GM18498 (cell line): ENCODE results near the gene PNLIPRP1.

Experiments
- ATAC-seq: cut with Tn5 transposase; IDR thresholded peaks from one replicate; pipeline ENCODE4 v1.9.1; 2021; ENCODE audit warnings: mild to moderate bottlenecking, moderate library complexity; ENCODE audit not compliant: unreplicated experiment

The PNLIPRP1 gene

GRCh38 chr10:116598329-116598728 lies 7.6 kb downstream of the PNLIPRP1 start:
- ATAC-seq: no peak

DNA sequence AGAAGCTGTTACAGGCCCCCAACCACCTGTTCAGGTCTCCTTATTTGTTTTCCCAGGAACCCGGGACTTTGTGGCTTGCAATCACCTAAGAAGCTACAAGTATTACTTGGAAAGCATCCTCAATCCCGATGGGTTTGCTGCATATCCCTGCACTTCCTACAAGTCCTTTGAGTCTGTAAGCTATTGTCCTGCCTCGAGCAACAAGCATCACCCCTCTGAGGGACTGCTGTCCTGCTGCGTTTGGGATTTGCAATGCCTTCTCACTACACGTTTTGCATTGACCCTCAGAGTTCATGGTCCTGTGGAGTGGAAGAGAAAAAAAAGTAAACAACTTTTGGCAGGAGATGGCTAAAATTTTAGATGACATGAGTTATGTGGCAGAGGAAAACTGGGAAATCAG lies 9.2 kb downstream of the PNLIPRP1 start:
- ATAC-seq: no peak

GRCh38 chr10:116602648-116603400 lies 12.1 kb downstream of the PNLIPRP1 start:
- ATAC-seq: no peak

- ATAC-seq: no peak
These were observed 15.3 kb downstream of the PNLIPRP1 start for GRCh38 chr10:116606061-116606483.

- ATAC-seq: no peak
These were observed 16.6 kb downstream of the PNLIPRP1 start for GRCh38 chr10:116607336-116607735.

- ATAC-seq: no peak
These were observed 18.2 kb downstream of the PNLIPRP1 start for GRCh38 chr10:116608686-116609594.

DNA sequence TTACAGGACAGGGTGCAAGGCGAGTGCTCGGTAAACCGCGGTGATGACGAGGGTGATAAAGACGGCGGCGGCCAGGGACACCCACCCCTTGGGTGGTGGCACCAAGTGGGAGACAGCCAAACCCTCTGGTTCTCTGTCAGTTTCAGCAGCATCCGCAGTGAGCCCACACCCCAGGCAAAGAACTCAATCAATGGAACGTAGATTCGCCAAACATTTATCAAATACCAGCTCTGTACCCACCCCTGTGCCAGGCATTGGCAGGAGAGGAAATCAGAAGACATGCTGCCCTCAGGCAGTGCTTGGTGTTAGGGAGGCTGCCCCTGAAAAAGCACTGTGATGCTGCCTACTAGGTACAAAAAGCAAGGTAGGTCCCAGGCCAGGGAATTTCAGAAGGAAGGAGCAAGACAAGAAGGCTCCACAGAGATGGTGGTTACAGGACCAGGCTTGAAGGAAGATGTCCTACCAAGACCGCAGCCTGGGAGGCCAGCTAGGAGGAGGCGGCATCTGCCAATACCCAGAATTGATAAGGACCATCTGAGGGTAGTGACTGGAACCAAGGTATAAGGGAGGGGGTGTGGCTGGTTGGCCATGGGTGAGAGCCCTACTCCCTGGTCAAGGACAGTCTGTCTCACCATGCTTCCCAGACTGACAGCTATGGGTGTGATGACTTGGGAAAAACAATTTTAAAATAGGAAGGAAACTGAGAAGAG lies 19.8 kb downstream of the PNLIPRP1 start:
- ATAC-seq: no peak

- ATAC-seq: no peak
These were observed 20.4 kb downstream of the PNLIPRP1 start for GRCh38 chr10:116611153-116611545.

DNA sequence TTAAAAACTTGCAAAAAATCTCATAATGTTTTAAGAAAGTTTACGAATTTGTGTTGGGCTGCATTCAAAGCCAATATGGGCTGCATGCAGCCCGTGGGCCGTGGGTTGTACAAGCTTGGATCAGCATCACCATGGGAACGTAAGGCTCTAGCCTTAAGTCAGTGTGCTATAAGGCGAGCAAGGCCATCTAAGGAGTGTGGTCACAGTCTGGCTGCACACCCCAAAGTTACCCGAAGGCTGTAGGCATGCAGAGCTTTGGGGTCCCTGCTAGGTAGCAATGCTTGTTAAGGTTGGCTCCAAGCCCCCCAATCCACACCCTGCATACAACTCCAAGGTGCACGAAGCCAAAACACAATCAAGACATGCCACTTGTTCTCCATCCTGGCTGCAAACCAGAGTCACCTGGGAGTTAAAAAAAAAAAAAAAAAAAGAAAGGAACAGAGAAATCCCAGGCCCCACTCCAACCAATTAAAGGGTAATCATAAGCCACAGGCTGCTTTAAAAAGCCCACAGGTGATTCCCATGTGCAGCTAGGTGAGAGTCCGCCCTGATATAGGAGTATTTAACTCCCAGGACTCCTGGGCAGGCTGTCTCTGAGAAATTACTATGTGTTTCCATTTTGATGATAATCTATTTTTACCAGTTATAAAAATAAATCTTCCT lies 21.5 kb downstream of the PNLIPRP1 start:
- no peak for ATAC-seq

DNA sequence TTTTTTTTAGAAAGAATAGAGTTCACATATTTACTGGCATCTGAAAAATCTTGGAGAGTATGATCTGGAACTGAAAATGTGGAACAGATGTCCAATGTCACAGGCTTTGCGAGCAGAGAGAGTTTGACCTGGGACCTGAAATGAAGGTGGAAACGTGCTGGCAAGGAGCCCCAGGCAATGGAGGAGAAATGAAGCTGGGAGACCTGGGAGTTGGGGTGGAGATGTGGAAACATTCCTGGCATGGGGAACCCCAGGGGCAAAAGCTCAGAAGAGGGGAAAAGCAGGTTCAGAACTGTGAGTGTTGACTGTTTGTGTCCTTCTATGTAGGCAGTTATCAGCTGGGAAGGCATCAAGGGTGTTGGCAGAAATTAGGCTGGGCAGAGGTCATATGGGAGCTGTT lies 22.7 kb downstream of the PNLIPRP1 start:
- no peak for ATAC-seq

GRCh38 chr10:116614796-116615195 lies 24.0 kb downstream of the PNLIPRP1 start:
- ATAC-seq: no peak

DNA sequence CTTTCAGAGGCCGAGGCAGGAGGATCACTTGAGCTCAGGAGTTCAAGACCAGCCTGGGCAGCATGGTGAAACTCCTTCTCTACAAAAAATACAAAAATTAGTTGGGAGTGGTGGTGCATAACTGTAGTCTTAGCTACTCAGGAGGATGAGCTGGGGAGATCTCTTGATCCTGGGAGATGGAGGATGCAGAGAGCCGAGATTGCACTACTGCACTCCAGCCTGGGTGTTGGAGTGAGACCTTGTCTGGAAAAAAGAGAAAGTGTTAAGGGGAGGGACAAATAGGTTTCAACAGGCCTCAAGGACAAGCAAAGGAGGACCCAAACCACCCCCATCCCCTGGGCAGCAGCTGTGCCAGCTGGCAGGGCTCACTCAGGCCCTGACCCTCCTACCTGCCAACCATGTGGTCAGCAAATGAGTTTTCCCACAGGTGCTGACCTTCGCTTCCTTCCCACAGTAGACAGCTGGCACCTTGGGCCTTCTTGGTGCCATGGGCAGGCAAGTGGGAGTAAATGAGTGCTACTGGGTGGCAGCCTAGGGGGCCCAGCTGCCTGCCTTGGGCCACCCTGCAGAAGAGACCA lies 24.5 kb downstream of the PNLIPRP1 start:
- no peak for ATAC-seq

DNA sequence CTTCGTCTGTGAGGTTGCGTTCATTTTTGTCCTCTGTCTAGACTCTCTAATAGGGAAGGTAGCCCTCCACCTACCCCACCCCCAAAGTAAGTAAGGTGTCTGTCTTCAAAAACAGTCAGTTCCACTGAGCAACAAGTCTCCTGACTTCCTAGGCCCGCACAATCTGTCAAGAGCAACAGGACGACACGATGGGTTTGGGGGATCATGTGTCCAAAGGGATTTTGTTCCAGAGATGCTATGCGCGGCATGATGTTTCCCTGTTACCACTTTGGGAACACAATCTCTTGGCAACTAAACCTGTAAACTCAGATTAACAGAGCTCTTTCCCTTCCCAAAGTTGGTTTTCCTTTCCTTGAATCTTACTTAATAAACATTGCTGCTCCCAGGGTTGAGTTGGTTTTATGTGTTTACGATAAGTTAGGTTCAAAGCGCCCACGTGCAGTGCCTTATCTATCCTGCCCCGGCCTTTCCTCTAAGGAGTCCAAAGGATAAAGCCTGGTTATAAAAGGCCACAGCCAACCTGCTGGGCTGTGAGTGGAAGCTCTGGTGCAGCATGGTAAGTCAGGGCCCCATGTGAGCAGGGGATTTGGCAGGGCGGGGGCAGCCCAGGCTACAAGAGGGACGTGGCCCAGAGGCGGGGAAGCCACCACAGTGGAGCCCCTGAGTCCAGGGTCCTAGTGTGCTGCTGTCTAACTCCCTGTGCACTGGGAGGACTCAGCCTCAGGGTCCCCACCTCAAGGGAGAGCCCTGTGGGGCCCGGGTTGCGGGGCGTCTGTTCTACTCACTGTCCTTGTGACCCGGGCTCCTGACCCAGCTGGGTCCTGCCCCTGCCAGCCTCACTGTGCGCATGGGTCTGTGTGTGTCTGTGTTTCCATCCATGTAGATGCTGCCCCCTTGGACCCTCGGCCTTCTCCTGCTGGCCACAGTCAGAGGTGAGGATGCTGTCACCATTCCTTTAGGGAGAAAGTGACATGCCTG lies 30.0 kb downstream of the PNLIPRP1 start, which contains the start of gene PNLIPRP2:
PNLIPRP2 (plus strand) TSS at position 531 of the 978 bp plus-strand sequence.
- no peak for ATAC-seq

- ATAC-seq: no peak
These were observed 30.7 kb downstream of the PNLIPRP1 start for GRCh38 chr10:116621476-116621875.

DNA sequence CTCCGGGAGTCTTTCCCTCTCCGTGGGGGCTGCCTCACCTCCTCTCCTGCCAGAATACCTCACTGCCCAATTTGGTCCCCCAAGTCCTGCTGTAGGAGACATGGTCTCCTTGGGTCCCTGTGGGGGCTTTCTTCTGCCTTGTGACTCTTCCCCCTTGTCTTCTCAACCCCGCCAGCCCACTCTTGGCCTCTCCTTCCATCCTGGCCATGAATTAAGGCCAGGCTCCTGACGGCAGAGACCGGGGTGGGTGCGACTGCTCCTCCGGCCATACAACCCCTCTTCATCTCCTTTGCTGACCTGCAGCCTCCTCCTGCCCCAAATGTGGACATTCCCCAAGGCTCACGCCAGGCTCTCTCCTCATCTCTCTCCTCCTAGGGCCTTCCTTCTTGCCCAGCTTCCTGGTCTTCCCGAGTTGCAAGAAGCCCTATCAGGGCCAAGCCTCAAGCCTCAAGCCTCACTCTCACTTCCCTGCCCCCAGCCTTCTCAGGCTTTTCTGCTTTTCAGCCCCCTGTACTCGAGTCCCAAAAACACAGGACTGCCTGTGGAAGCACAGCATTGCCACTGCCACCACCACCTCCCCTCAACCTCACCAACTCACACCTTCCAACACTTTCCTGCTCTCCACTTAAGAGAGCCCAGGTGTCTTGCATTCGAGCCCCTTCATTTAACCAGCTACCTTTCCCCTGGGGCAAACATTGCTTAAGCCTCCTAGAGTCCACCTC lies 31.3 kb downstream of the PNLIPRP1 start:
- no peak for ATAC-seq

- ATAC-seq: no peak
These were observed 35.1 kb downstream of the PNLIPRP1 start for GRCh38 chr10:116625845-116626244.

DNA sequence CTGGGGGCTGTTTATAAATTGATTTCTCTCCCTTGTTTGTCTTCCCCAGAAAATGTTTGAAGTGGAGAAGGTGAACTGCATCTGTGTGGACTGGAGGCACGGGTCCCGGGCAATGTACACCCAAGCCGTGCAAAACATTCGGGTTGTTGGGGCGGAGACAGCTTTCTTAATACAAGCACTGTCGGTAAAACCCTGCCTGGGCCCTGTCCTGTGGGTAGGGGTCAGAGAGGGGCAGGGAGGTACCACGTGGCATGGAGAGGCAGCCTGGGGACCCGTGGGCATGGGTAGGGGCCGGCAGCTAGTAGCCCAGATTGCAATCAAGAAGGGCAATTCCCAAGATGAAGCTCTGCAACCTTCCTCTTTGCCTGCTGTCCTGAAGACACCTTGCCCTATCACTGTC lies 36.1 kb downstream of the PNLIPRP1 start:
- ATAC-seq: no peak

GRCh38 chr10:116627386-116627933 lies 36.7 kb downstream of the PNLIPRP1 start:
- ATAC-seq: no peak
